GM12891 (cell line): ENCODE data around the gene AHRR.

Experiments
- POLR2A ChIP-seq: IDR thresholded peaks from 2 replicates; pipeline ENCODE4 v1.6.1; 2011; ENCODE audit warnings: low read depth, low read length, control low read depth
- POU2F2 ChIP-seq: IDR thresholded peaks from 2 replicates; pipeline ENCODE4 v1.6.1; 2011; ENCODE audit warnings: low read depth, mild to moderate bottlenecking, control low read depth, low read length, moderate library complexity

DNA sequence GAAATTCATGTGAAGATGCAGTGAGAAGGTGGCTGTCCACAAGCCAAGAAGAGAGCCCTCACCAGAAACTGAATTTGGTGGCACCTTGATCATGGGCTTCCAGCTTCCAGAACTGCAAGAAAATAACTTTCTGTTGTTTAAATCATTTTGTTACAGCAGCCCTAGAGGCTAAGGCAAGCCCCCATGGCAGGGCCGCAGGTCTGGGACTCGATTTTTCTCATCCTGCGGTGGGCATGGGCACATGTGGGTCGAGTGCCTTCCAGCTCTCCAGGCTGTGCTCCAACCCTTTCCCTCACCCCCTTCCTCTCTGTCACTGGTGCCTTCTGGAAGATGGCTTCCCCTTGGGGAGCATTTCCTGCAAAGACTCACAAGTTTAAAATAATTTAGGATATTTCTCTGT lies 40.7 kb downstream of the AHRR start:
- TF ChIP-seq POLR2A, result no peak
- no peak for TF ChIP-seq POU2F2
